ENCODE measurements around the gene LRMDA.

LRMDA gene

GRCh38 chr10:75999001-75999400, 567.6 kb downstream of the LRMDA start:
- no peak for DNase-seq (ENCODE audit: low read depth)

DNA sequence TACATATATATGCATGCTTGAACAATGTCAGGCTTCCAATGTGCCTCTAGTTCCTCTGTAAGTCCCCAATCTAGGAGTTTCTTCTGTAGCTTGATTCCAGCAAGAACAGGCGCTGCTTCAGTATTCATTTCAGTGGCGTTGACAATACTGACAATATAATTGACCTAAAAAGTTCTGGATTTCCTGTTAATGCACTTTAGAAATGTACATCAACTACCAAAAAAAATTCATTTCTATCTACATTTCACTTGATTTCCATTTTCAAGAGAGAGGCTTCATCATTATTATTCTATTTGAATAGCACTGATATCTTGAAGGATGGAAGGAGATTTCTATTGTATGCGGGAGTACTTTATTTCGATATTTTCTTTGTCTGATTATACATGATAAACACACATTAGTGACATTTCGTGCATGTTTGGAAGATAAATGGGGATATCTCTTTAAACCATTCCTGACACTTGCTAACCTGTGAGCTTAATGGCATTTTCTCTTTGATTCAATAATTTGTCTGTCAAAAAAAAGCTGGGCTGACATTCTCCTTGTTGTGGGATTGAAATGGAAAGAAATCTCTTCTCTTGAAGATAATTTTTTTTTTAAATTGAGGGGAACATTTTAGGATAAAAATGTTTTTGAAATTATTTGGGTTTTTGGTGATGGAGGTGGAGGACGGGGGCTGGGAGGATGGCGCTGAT, 568.2 kb downstream of the LRMDA start:
- no peak for DNase-seq (ENCODE audit: low read depth)

DNA sequence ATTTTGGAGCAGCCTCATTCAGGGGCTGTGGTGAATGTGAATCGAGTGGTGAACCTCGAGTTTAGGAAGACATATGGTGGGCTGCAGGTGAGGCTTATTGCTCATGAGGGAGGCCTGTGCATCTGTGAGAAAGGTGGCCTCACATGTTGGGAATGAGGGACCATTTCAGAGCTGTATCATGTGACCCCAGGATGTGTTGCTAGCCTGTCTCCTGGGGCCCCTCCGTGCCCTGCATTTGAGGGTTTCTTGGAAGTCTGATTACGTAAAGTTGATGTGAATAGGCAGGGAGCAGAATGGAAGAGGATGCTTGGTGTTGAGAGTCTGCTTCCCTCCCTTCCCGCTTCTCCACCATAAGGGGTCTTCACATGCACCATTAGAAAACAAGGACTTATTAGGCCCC, 569.1 kb downstream of the LRMDA start:
- no peak for DNase-seq (ENCODE audit: low read depth)

- no peak for DNase-seq (ENCODE audit: low read depth)
Measured at GRCh38 chr10:76001019-76001418, 569.6 kb downstream of the LRMDA start.

- no peak for DNase-seq (ENCODE audit: low read depth)
Measured at GRCh38 chr10:76001461-76001860, 570.0 kb downstream of the LRMDA start.

DNA sequence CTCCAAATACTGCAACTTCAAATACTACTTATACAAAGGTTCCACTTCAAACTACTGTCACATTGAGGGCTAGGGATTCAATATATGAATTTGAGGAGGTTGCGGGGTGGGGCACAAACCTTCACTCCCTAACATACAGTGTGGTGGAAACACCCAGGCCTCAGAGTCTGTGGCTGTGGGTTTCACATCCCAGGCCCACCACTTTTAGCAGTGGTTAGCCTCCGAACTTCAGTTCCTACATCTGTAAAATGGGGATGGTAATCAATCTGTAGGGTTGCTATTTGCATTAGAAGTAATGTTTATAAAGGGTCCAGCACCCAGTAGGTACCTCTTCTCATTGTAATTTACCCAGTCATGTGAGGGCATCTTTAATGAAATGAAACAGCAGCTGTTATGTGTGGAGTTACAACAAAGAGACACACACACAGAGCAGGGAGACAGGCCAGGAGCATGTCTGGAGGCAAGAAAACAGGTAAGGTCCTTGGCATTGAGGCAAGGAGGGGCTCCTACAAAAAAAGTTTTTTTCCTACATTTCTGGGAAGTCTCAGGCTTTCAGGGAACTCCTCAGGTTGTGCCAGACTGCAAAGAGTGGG, 570.9 kb downstream of the LRMDA start:
- DNase-seq (ENCODE audit: low read depth) = no peak

GRCh38 chr10:76007667-76008181, 576.3 kb downstream of the LRMDA start:
- DNase-seq (ENCODE audit: low read depth) = no peak

- no peak for DNase-seq (ENCODE audit: low read depth)
Measured at GRCh38 chr10:76009531-76009930, 578.1 kb downstream of the LRMDA start.

DNA sequence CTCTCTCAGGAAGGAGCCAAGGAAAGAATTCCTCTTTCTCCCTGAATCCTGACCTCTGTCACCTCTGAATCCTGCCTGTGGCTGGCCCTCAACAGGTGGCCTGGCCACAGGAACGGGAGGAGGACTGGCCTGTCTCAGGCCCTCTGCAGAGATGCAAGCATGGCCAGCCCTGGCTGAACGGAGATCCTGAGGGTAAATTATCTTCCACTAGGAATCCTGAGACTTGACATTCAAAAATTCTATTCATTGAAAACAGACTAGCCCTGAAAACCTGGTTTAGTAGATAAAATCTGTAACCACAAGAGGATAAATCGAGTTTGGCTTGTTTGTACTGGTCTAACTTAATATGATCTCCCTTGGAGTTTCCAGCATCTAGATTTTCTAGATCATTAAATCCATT, 579.3 kb downstream of the LRMDA start:
- no peak for DNase-seq (ENCODE audit: low read depth)

DNA sequence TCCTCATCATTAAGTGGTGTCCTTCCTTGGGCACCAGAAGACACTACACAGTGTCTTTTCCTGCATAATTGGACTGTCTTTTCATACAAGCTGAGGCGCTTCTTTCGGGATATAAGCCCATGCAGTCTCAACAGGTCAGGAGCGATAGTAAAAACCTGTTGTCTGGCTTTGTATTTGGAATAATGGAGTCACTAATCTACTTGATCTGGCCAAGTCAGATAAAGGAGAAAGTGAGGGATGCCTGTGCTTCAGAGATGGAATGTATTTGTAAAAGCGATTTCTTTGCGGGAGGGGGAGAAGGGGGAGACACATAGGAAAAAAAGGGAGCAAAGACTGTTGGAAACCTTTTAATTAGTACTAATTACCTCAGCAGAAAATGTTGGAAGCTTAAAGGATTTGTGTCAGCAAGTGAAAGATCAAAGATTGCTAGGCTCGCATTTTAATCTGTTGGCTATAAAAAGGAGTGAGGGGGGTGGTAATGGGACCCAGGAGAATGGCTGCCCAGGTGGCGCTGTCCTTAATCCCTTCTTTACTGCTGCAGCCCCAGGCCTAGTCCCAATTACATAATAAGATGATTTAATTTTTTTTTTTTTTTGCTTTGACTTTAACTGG, 581.4 kb downstream of the LRMDA start:
- DNase-seq (ENCODE audit: low read depth) = no peak

- no peak for DNase-seq (ENCODE audit: low read depth)
Measured at GRCh38 chr10:76015245-76015644, 583.8 kb downstream of the LRMDA start.

DNA sequence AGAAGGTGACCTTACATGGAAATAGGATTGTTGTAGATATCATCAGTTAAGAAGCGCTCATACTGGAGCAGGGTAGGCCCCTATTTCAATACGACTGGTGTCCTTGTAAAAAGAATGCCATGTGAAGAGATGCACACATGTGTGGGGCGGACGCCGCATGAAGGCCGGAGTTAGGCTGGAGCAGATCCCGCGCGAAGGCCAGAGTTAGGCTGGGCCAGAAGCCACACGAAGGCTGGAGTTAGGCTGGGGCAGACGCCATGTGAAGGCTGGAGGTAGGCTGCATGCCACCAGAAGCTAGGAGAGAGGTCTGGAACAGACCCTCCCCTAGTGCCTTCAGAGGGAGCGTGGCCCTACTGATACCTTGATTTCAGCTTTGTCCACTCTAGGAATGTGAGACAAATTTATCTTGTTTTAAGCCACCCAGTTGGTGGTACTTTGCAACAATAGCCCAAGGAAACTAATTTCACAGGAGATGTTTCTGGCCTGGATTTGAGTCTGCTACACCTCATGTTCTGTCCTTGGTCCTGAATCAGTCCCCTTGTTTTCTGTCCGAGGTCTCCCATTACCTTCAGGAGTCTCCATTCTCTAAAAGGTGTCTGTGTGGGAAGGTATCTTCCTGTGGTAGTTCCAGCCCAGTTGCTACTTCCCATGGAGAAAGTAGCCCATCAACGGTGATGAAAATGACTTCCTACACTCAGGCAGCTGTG, 585.8 kb downstream of the LRMDA start:
- DNase-seq (ENCODE audit: low read depth) = no peak

GRCh38 chr10:76017733-76018433, 586.5 kb downstream of the LRMDA start:
- DNase-seq (ENCODE audit: low read depth) = no peak

DNA sequence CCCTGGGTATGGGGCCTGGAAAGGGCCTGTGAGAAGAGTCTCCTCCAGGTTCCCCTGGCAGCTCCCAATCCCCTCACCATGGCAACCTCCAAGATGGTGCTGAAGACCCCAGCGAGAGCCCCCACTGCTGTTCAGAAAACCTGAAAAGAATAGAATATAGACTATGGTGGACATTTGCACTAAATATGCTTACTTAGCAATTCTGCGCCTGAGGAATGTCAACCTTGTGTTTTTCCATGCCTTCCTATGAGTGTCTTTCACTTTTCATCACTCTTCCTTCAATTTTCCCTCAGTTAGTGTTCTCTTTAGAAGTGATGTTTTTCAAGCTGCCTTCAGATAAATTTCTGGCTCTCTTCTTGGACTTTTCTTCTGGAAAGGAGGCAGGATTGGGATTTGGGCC, 589.2 kb downstream of the LRMDA start:
- no peak for DNase-seq (ENCODE audit: low read depth)

DNA sequence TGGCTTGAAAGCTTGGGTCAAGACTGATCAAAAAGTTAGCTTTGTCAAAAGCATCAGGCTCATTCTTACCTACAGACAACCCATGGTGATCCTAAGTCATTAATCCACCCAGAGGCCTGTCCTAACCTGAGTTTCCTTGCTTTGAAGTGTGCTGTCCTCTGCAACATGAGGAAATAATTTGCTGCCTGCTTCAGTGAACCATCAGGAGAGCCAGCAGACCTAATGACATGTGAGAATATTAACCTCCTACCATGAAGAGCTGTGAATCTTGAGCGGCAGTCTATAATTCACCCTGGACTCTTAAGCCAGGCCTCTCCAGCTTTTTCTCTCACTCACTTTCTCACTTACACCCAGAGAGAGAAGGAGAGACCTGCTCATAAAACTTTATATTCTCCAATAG, 590.0 kb downstream of the LRMDA start:
- no peak for DNase-seq (ENCODE audit: low read depth)

DNA sequence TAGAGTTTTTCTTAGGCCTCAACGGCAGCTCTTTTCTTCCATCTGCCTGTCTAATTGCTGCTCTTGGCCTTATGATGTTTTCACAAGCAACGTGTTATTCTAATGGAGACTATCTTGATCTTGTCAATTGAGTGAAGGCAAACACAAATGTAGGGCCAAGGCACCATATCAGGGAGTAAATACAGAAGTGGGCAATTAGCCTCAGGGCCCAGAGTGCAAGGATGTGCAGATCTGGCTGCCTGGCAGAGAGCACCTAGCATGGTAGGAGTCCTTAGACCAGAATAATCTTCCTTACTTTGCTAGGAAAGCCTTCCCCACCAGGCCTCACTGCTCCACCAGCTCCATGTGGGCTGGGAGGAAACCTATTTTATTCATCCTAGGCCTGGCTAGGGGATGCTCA, 590.9 kb downstream of the LRMDA start:
- no peak for DNase-seq (ENCODE audit: low read depth)

DNA sequence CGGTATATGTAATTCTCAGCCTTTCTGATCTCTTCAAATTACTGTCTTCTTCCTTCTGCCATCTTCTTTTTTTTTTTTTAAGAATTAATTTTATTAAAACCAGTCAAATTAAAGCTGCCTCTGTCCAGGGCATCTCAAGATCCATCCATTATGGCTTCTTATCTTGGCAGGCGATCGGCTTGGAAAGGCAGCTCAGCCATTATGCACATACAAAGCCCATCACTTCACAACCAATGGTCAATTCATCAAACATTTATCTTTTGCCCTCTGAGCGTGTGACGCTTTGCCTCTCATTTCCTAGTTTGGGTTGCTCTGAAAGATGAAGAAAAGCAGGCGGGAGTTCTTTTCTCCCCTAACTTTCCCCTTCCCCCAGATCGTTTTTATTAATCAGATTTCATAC, 591.6 kb downstream of the LRMDA start:
- DNase-seq (ENCODE audit: low read depth) = no peak

DNA sequence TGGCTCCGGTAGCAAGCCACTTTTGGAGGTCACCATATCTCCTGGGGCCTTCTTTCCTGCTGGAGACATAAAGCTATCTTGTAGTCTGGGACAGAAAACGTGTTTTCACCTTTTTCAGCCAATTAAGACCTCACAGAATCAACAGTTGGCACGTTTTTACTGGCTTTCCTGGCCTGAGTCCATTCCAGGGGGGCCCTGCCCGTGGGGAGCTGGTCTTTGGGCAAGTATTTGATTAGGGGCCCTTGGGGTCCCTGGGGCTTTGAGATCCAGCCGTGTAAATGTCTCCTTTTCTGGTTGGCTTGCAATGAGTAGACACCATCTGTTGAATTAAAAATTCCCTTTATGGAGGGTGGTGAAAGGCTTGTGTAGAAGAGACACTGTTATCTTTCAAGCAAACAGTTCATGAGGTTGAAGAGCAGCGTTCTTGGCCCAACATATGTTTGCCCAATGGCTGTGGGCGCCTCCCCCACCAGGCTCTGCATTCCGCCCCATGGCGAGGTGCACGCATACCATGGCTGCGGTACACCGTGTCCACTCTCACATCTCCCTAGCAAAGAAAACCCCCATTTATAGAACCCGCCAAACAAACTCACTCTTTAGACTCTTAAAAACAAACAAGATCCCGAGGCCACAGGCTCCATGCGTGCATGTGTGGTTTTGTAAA, 593.2 kb downstream of the LRMDA start:
- DNase-seq (ENCODE audit: low read depth) = no peak

GRCh38 chr10:76025124-76025477, 593.7 kb downstream of the LRMDA start:
- DNase-seq (ENCODE audit: low read depth) = no peak

- no peak for DNase-seq (ENCODE audit: low read depth)
Measured at GRCh38 chr10:76026176-76026771, 594.9 kb downstream of the LRMDA start.

- no peak for DNase-seq (ENCODE audit: low read depth)
Measured at GRCh38 chr10:76026905-76027304, 595.5 kb downstream of the LRMDA start.

All from ELR (cell line).